EH (cell line): ENCODE data around the gene SORCS2.

Experiments used
- DNase-seq: peaks from one replicate; pipeline ENCODE4 v3.0.0-alpha.2; 2015; ENCODE audit warnings: low read depth

SORCS2 gene

DNA sequence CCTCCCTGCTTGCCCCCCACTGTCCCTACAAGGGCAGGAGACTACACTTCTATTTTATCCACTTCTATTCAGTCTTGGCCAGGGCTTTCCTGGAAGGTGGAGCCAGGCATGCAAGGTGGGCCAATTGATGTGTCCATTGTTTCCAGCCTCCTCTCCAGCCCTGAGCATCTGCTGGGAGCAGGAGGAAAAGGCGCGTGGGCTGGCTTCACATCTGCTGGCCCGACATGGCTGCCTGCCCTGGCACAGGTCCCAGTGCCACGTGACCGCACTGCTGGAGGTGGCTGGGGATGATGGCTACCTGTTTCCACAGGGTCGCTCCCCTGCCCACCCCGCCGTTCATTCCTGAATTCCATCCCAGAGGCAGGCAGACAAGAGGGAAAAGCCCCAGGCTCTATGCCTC, 499.6 kb downstream of the SORCS2 start:
- no peak for DNase-seq

DNA sequence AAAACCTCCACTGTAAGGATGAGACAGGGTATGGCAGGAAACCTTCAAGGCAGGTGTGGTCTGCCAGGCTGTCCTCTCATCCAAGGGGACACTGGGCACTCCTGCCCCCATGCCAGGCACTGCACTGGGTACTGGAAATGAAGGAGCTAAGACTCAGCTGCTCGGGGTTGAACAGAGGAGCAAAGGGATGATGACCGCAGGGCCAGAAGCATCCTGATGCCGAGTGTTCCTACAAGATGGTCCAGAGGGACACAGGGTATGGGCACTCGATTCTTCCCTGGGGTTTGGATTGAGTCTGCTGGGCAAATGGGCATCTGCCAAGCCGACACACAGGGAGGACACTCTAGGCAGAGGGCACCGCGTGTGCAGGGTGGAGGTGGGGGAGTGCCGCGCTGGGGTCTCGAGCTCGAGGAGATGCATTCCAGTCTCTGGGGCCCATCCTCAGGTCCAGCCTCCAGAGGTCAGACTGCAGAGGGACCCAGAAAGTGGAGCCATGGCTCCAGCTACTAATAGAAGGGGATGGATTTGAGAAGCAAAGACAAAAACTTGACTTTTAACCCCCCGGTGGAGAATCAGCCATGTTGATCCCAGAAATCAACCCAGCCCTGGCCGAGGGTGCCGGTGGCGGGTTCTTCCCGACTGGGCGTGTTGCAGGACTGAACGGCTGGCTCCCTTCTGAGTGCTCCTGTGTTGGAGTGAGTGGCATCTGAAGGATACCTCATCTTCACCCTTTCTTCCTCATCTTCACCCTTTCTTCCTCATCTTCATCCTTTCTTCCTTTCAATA, 500.3 kb downstream of the SORCS2 start:
- no peak for DNase-seq

DNA sequence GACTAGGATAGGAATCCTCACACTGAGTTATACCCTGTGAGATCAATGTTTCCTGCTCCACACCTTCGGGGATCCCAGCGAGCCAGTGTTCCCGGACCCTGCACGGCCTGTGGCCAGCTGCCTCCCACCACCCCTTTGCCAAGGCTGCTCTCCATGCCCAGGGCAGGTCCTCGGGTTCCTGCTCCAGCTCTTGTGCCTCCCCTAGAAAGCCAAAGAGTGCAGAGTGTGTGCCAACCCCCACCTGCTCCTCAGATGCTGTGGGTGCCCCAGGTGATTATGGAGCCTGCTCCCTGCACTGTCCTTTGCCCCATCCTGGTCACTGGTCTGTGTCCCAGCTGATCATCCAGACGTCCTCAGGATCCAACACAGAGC, 500.9 kb downstream of the SORCS2 start:
- no peak for DNase-seq

DNA sequence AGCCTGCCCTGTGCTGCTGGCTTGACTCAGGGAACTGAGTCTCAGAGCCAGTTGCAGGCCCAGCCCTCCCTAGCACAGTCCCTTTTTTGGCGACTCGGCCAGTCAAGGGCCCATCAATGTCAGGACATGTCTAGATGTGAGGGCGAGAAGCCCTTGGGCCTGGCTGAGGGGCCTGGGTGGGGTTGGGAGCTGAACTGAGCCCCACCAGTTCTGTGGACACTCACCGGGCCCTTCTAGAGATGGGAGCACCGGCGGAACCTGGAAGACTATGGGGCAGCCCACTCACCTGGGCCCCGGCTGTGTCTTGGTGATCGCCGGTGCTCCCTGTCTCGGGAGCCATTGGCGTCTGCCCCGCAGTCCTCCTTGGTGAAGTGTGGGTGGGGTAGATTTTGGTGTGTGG, 501.4 kb downstream of the SORCS2 start:
- no peak for DNase-seq

DNA sequence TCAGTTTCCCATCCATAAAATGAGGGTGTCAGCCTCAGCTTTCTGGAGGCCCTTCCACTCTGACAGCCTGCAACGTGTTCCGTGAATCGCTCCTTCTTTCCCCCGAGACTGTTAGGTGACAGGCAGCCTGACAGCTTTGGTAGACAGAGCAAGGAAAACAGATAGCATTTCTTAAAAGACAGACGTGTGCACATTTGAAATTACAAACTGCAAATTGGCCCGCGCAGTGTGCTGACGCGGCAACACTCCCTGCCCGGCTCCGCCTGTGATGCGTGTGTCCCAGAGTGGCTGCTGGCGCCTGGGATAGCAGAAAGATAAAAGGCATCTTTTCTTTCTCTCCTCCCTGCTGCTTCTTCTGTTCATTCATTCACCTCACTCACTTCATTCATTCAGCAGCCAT, 502.0 kb downstream of the SORCS2 start:
- no peak for DNase-seq

DNA sequence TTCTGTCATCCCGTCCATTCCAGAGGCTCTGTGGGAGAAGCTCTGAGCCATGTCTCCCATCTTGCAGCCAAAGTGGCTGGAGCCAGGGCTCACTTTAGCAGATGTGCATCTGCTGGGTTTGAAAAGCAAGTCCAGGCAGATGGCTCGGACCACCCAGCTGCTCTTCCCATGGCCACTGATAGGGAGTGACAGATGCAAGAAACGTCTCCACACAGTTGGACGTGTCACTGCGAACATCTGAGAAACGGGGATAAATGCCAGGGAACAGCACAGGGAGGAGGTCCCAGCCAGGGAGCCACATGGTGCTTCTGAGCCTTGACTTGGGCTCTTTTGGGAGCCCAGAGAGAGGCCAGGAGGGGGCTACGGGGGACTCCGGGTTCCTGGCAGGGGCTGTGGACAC, 505.0 kb downstream of the SORCS2 start:
- DNase-seq, result no peak

DNA sequence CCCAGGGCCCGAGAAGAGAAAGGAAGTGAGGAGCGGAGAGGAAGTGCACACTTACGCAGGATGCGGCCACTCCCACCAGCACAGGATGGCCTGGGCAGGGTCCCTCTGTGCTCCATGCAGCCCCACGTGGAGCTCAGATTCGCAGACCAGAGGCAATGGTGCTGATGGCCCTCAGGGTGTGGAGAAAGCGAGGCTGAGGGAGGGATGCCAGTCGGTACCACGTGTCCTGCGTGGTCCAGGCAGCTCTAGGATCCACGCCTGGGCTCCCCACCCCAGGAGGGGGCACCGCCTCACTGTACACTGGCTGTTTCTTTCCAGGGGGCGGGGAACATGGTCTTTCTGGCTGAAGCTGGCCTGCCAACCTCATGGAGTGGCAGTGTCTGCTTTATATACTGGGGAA, 505.5 kb downstream of the SORCS2 start:
- no peak for DNase-seq

DNA sequence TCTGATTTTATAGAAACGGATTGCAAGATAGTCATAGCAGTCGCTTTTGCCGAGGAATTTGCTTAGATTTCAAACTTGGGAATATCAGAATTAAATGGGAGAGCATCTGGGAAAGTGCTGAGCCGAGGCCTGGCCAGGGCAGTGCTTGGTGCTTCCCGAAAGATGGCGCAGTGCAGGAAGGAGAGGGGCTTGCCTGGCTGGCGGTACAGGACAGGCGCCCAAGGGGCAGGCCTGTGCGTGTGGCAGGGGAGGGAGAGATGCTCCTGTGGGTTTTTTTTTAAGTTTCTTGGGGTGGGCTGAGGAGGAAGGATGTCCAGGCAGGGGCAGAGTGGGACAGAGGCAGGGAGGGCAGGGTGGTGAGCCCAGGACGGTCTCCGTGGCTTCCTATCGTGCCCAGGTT, 506.2 kb downstream of the SORCS2 start:
- DNase-seq, result no peak

DNA sequence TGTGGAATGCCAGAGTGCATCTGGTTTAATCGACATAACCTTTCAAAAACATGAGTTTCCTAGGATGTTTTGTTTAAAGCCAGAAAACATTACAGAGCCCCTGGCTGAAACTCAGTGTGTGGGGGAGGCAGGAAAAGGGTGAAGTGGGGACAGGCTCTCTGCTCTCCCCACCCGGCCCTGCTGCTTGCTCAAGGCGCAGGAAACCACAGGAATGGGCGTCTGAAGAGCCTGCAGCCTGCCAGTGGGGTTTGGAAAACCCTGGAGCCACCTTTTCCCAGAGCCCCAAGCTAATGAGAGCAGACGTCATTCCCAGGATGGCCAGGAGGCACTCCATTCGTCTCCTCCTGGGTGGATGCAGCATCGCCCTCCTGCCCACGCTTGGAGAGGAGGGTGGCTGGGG, 506.7 kb downstream of the SORCS2 start:
- DNase-seq, result peak; percentile 95

DNA sequence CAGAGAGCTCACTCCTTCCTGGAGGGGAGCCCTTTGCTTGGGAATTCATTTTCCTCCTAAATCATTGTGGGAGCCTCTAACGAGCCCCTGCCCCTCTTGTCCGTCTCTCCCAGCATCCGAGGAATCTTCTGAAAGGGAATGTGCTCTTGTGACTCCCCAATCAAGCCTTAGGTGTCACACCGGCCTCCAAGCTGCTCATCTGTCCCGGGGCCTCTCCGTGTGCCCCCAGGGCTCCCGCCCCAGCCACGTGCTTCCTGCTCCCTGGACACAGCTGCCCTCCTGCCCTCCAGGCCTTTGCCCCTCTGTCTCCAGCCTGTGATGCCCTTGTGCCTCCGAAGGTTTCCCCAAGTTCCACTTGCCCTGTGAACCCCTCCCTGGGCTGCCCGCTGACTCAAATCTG, 507.5 kb downstream of the SORCS2 start:
- DNase-seq, result no peak

DNA sequence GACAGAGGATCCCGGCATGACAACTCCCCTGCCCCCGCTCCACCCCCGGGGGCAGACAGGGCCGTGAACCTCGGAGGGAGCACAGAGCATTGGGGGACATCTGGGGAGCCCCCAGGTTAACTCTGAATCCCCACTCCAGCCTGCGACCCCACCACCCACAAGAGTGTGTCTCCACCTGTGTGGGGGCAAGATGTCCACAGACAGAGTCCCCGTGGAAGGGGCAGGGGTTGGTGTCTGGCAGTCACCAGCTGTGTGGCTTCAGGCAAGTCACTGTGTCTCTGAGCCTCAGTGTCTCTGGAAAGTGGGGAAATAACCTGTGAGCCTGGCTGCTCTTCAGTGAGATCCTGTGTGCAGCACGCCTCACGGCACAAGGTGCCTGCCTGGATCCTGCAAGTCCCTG, 508.3 kb downstream of the SORCS2 start:
- DNase-seq, result no peak

DNA sequence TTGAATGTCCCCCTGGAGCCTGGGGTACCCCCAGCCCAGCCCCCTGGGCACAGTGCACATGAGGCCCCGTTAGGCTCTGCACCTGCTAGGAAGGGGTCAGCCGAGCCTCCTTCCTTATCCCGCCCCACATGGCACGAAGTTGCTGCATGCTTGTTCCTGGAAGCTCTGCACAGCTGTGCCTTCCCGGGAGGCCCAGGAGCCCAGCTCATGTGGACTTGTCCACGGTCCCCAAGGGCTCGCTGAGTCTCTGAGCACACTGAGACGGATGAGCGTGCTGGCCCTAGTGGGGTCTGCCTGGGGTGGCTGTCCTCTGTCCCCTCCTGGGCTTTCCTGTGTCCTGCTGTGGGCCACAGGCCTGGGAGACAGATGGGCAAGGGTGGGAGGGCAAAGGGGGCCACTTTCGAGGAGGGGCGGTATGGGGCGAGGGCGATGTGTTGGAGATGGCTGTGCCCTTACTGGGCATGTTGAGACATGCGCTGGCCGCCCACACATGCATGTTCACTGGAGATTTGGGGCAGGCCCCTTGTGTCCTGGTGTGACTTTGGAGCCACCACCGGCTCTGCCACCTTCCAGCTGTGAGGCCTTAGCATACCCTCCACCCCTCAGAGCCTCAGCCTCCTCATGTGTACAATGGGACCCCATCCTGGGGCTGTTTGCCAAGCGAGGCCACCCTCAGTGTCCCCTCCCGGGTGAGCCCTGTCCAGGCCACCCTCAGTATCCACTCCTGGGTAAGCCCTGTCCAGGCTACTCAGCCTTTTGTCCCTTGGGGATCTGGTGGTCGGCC, 509.7 kb downstream of the SORCS2 start:
- DNase-seq, result no peak

DNA sequence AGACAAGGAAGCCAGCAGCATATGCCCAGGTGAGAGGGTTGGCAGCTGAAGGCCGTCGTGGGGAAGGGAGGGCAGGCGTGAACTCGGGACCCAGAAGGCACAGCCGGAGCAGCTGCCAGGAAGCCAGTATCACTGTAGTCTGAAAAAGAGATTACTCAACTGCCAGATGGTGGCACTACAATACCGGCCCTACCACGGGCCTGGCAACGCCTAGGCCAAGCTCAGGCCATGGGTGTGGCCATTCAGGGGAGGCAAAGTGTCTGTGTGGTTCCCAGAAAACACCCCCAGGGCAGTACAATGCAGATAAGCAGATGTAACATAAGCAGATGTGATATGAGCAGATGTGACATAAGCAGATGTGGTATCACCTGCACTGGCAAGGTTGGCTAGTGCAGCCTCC, 511.4 kb downstream of the SORCS2 start:
- DNase-seq, result no peak

DNA sequence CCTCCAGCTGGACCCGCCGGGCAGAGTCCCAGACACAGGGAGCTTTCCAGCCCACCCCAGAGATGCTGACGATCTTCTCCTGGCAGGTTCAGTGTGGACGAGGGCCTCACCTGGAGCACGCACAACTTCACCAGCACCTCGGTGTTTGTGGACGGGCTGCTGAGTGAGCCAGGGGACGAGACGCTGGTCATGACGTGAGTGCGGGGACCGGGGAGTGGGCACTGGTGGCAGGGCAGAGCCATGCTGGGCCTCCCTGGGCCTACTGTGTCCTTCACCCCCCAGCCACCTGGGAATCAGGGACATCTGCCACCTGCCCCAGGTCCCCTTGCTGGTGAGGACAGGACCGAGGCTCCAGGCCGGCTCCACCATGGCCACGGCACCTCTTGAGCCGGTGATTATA, 511.8 kb downstream of the SORCS2 start:
- no peak for DNase-seq

DNA sequence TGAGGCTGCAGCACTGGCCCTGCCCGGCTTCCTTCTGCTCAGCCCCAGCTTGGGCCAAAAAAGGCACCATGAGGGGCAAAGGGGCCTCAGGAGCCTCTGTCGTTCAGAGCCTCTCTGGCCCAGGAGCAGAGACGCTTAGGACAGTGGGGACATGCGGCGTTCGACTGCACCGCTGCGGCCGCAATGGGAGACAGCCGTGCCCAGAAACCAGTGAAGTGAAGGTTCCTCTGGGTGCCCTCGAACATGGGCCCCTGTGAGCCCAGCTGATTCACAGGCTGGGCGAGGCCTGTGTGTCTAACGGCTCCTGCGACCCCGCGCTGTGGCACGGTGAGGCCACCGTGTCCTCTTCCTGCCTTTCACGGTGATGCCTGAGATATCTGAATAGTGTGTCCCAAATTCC, 512.3 kb downstream of the SORCS2 start:
- DNase-seq, result no peak

DNA sequence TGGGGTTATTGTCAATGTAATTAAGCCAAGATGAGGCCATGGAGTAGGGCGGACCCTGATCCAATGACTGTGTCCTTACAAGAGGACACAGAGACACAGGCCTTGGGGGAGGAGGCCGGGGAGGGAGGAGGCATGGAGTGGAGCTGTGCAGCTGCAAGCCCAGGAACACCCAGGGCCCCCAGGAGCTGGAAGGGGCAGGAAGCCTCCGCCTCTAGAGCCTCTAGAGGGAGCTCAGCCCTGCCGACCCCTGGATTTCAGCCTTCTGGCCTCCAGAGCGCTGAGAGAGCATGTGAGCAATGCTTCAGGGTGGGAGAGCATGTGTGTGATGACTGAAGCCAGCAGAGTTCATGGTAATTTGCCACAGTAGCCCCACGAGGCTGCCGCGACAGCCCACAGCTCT, 512.7 kb downstream of the SORCS2 start:
- no peak for DNase-seq

DNA sequence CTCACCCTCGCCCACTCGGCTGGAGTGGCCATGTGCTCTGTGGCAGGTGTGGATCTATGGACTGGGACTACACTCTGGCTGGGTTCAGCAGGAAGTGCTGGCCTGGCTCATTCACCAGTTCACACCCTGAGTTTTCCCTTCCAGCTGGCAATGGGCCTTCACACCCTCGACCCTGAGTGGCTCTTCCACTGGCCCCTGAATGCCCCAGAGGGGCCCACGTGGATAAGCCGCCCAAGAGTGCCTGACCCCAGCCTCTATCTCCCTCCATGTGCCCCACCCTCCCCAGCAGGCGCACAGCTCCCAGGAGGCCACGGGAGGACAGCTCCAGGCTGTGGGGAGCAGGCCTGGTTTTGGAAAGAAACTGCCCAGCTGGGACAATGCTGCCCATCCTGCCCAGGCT, 513.3 kb downstream of the SORCS2 start:
- no peak for DNase-seq

DNA sequence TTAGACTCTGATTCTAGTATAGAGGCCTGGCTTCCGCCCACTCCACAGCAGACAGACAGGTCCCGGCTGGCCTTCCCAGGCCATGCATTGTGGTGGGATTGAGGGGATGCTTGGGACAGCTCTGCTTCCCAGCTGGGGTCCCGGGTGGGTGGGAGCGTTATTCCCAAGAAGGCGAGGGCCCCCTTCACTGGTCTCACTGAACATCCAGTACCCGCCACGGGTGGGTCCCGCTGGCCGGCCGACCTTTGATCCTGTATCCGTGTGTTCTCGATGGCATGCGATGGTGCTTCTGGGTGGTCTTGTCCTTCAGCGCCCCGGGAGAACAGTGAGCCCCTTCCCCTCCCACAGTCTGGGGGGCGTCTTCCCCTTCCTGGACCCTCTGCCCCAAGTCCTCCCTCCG, 515.9 kb downstream of the SORCS2 start:
- no peak for DNase-seq

DNA sequence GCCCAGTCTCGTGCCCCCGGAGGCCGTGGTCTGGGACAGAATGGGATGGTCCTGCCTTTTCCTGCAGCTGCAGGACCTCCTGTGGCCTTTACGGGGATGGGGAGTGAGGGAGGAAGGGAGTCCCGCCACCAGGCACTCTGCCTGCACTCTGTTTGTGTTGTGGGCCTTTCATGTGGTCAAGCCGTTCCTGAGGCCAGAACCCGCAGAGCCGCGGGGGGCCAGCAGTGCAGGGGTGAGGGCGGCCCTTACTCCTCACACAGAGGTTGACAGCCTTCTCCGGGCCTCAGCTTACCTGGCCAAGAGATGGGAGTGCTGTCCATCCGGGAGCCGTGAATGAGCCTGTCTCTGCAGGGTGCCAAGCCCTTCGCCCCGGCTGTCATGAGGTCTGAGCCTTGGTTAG, 516.6 kb downstream of the SORCS2 start:
- no peak for DNase-seq

DNA sequence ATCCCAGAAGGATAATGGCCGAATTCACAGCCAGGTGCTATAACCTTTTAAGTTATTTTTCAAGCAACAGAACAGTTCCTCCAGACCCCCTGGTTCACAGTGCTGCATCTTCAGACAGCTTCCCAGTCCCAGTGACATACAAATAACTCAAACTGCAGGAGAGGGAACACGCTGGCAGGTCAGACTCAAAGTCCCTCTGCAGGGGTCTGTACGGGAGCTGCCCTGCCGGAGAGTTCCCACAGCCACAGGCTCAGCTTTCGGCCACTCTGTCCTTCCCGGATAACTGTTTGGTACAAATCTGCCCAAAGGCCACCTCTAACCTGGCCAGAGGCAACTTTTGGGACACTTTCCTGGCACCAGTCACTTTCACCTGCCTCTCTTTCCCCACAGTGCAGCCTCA, 517.1 kb downstream of the SORCS2 start:
- DNase-seq, result no peak

DNA sequence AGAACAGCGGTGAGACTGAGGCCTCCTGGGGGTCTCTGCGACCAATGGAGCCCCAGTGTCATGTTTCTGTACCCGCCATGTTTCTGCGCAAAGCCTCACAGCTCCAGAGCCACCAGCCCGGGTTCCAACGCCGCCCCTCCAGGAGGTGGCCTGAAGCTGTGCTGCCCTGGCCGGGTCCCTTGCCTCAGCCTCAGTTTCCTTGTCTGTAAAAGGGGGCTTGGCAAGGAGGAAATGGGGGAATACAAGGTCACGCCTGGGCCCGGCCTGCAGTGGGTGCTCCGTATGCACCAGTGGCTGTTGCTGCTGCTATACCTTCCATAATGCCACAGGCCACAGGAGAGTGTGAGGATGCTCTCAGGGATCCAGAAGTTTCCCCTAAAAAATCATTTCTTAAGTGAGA, 517.8 kb downstream of the SORCS2 start:
- no peak for DNase-seq

DNA sequence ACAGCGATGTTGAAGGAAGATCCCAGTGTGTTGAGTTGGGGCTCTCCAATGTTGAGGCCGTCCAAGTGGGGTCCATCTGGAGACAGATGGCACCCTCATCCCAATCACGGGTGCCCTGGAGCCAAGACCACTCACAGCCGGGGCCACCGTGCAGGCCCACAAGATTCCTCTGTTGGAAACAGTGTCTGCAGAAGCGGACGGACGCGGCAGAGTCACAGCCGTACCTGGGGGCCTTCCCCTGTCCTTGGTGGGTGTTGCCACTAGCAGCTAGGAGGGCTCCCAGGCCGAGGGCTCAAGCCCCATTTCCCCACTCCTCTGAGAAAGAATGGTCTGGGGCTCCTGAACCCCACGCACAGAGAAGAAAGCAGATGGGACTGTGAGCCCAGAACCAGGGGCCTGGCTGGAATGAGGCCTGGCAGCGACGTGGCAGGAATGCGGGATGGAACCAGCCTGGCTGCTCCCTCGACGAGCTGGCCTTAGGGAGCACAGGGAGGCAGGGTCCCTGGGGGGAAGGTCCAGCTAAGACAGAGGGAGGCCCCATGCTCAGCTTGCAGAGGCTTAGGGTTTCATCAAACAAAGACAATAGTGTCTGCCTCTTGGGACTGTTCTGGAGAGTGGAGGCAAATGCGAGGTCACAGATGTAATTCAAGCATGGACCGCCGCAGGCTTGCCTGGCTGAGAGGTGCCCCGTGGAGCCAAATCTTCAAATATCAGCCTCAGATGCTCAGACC, 518.4 kb downstream of the SORCS2 start:
- DNase-seq, result no peak

DNA sequence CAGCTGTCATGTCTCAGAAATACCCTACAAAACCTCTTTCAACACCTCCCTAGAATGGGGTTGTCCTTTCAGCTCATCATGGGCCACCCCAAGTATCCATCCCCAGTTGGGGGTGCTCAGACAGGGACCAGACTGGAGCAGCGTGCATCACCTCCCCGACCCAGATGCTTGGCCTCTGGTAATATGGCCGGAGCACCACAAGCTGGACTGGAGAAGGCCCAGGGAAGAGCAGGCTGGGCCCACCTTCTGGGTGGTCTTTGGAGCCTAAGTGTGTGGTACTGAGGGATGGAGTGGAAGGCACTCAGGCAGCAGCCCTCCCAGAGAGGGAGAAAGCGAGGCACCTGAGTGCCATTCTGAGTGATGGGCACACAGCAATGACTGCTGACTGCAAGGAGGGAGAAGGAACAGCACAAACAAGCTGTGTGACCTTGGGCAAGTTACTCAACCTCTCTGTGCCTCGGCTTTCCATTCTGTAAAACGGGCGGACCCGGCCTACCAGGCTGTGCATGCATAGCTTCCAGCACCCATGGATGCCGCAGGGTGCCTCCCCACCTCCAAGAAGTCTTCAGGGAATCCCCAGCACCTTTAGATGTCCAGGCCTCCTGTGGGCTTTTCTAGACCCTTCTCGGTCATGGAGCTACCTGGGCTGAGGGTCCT, 519.1 kb downstream of the SORCS2 start:
- no peak for DNase-seq
